ENCODE results near the gene MCAT. TPM values are rescaled to one million over a fixed set of nuclear protein-coding genes. Genes with fewer than 3 reads are reported as not detected.

The MCAT gene
- total and polyA plus RNA-seq, 2 of the 4 experiments (the other 2 are of a cell fraction), result 7.3 to 19.7 TPM

- peaks cover 1% of the 10 kb centered on the region; the same call in 1 of the 2 replicates for H3K36me3 ChIP-seq (ENCODE audit: control insufficient read depth, insufficient read depth, low read length)
- peak overlapping the region; percentile 62 for H3K4me3 ChIP-seq (ENCODE audit: insufficient read depth, low read depth, low read length)
- H3K9ac ChIP-seq (ENCODE audit: low read depth, low read length), result peak overlapping the region; percentile 53; the same call in 1 of the 2 replicates
- no peaks in the 10 kb centered on the region for H3K27me3 ChIP-seq (ENCODE audit: control insufficient read depth, insufficient read depth, low read length)
- peaks cover 3 to 48% of the 10 kb centered on the region in 2 experiments; a peak in 3 of 4 replicates for H3K79me1 ChIP-seq (ENCODE audit: low read depth in 1 of 2, low read length in 2 of 2)
- H2BK5ac ChIP-seq (ENCODE audit: low read depth, low read length, poor library complexity, severe bottlenecking), result no peak overlapping the region
- peak overlapping the region; percentile 67 for H2AK9ac ChIP-seq (replicated peaks; ENCODE audit: low read depth, low read length, poor library complexity)
- no peak for ATAC-seq (ENCODE audit: low read depth)
- no peak overlapping the region for H4K5ac ChIP-seq (ENCODE audit: low read depth, low read length)
- no peak overlapping the region for H4K91ac ChIP-seq (ENCODE audit: insufficient read depth, low read depth, low read length)
- H3K56ac ChIP-seq (ENCODE audit: extremely low read depth, insufficient read depth, low read length), result no peak overlapping the region
- in situ Hi-C loops (cut with MboI; ENCODE audit: low sequenced_read_pairs) (no loop called here), intact Hi-C loops (cut with micrococcal nuclease) (no loop called here), dilution Hi-C loops (cut with HindIII; ENCODE audit: low sequenced_read_pairs, unreplicated experiment) (no loop called here)
- H3K9me3 ChIP-seq (ENCODE audit: control insufficient read depth, insufficient read depth, low read length), result no peaks in the 10 kb centered on the region
- no peak overlapping the region for H2BK120ac ChIP-seq (ENCODE audit: low read depth, low read length)
- H2BK15ac ChIP-seq (ENCODE audit: low read depth, low read length), result no peak overlapping the region
- peak overlapping the region; percentile 93 for H2AFZ ChIP-seq (replicated peaks; ENCODE audit: low read length, poor library complexity)
- peak overlapping the region; percentile 37; the same call in 1 of the 2 replicates for H3K14ac ChIP-seq (replicated peaks; ENCODE audit: low read depth, low read length)
- H2BK20ac ChIP-seq (ENCODE audit: low read depth, low read length), result no peak overlapping the region
- 0% methylated on average over 3 of the region's 12 CpGs; no CpG with 5 or more reads in 1 of the 2 experiments for WGBS, 2 experiments (ENCODE audit: extremely low coverage in 2 of 2, insufficient read length in 1 of 2)
- BruUV-seq (replicated peaks), result no TSS peak
- H2AK5ac ChIP-seq (ENCODE audit: low read depth, low read length), result peak overlapping the region; percentile 60; the same call in 1 of the 2 replicates
- H3K9me1 ChIP-seq (ENCODE audit: insufficient read depth, low read length), result peaks cover 18% of the 10 kb centered on the region
- peak overlapping the region; percentile 77 for H3K4ac ChIP-seq (ENCODE audit: low read depth, low read length)
- POLR2A ChIA-PET (ENCODE audit: unreplicated experiment), result interaction anchor here (0.6 kb wide), 1 partner anchor 35 kb away, joined by 19 read pairs; the partner anchor contains the start of gene TSPO
- peak overlapping the region; percentile 75 for H3K23ac ChIP-seq (ENCODE audit: low read depth, low read length)
- peak overlapping the region; percentile 87 for H3K4me2 ChIP-seq (ENCODE audit: low read depth, low read length)
- peak overlapping the region in 1 of 2 experiments; percentile 61; a peak in 1 of 4 replicates for H4K8ac ChIP-seq (ENCODE audit: low read depth in 2 of 2, low read length in 2 of 2)
- peaks cover 11% of the 10 kb centered on the region for H3K4me1 ChIP-seq (ENCODE audit: control insufficient read depth, insufficient read depth, low read length)
- TF ChIP-seq CTCF (conservative IDR thresholded peaks at IDR 0.05; ENCODE audit: low read depth, low read length), result no peak
- TF ChIP-seq MXI1 (IDR thresholded peaks at IDR 0.05; ENCODE audit: borderline replicate concordance, low read depth, low read length), result 0 out of 2 replicates have a peak, but pooled peaks have one; percentile 16
- no peak for TF ChIP-seq NFE2L2 (IDR thresholded peaks at IDR 0.05; ENCODE audit: low read depth, low read length)
- no peak for TF ChIP-seq BHLHE40 (IDR thresholded peaks at IDR 0.05; ENCODE audit: low read depth, low read length)
- no peak for TF ChIP-seq FOS (IDR thresholded peaks at IDR 0.05; ENCODE audit: low read depth, low read length)
- peaks cover 17% of the 10 kb centered on the region for H4K20me1 ChIP-seq (ENCODE audit: insufficient read depth, low read length)
- peak; percentile 23 for DNase-seq
- CTCF ChIA-PET, result interaction anchor here (0.6 kb wide), 1 partner anchor 401 kb away, joined by 3 read pairs; no protein-coding TSS in a partner anchor
- H3K27ac ChIP-seq (ENCODE audit: insufficient read depth, low read length), result no peak overlapping the region
- no peak overlapping the region for H3K18ac ChIP-seq (ENCODE audit: low read depth, low read length)
These were observed 42.7 kb upstream of the MCAT start for GRCh38 chr22:43185860-43186261.

Data from IMR-90 (cell line).